Activated naive CD4-positive, alpha-beta T cell treated with Interleukin-2 at 50 U/mL for 16 hours (primary cell): ENCODE measurements around the gene PTPRN2.

Experiments used
- DNase-seq: peaks from one replicate; pipeline ENCODE4 v3.0.0-alpha.2; 2020

The PTPRN2 gene

GRCh38 chr7:158486919-158487318 lies 100.7 kb downstream of the PTPRN2 start:
- no peak for DNase-seq

- DNase-seq = no peak
These were observed 102.7 kb downstream of the PTPRN2 start for GRCh38 chr7:158484801-158485531.

- no peak for DNase-seq
These were observed 105.1 kb downstream of the PTPRN2 start for GRCh38 chr7:158482480-158482879.

GRCh38 chr7:158479664-158480025 lies 108.0 kb downstream of the PTPRN2 start:
- DNase-seq = no peak

GRCh38 chr7:158479021-158479663 lies 108.5 kb downstream of the PTPRN2 start:
- DNase-seq = no peak

- no peak for DNase-seq
These were observed 109.8 kb downstream of the PTPRN2 start for GRCh38 chr7:158477866-158478265.

GRCh38 chr7:158476331-158476932 lies 111.2 kb downstream of the PTPRN2 start:
- DNase-seq = no peak

GRCh38 chr7:158475679-158476052 lies 112.0 kb downstream of the PTPRN2 start:
- DNase-seq = no peak

- DNase-seq = no peak
These were observed 112.5 kb downstream of the PTPRN2 start for GRCh38 chr7:158475036-158475678.

GRCh38 chr7:158474488-158474887 lies 113.1 kb downstream of the PTPRN2 start:
- DNase-seq = no peak

- no peak for DNase-seq
These were observed 113.7 kb downstream of the PTPRN2 start for GRCh38 chr7:158473946-158474345.

- no peak for DNase-seq
These were observed 114.4 kb downstream of the PTPRN2 start for GRCh38 chr7:158473221-158473620.

- no peak for DNase-seq
These were observed 115.0 kb downstream of the PTPRN2 start for GRCh38 chr7:158472596-158472995.

GRCh38 chr7:158471716-158472115 lies 115.9 kb downstream of the PTPRN2 start:
- no peak for DNase-seq

GRCh38 chr7:158470336-158470735 lies 117.3 kb downstream of the PTPRN2 start:
- DNase-seq = no peak

- no peak for DNase-seq
These were observed 118.1 kb downstream of the PTPRN2 start for GRCh38 chr7:158469396-158470051.

- no peak for DNase-seq
These were observed 118.8 kb downstream of the PTPRN2 start for GRCh38 chr7:158468700-158469296.

- no peak for DNase-seq
These were observed 119.4 kb downstream of the PTPRN2 start for GRCh38 chr7:158468181-158468580.

- no peak for DNase-seq
These were observed 120.1 kb downstream of the PTPRN2 start for GRCh38 chr7:158467562-158467961.

GRCh38 chr7:158463317-158463716 lies 124.3 kb downstream of the PTPRN2 start:
- no peak for DNase-seq

GRCh38 chr7:158461824-158462223 lies 125.8 kb downstream of the PTPRN2 start:
- no peak for DNase-seq

- DNase-seq = no peak
These were observed 127.0 kb downstream of the PTPRN2 start for GRCh38 chr7:158460665-158461064.
